DMS 273 (cell line): ENCODE measurements around the gene MTA3.

Experiments
- DNase-seq: peaks from one replicate; lab custom pipeline; 2025; ENCODE audit not compliant: unreplicated experiment; lab: John Stamatoyannopoulos, UW

The MTA3 gene

DNA sequence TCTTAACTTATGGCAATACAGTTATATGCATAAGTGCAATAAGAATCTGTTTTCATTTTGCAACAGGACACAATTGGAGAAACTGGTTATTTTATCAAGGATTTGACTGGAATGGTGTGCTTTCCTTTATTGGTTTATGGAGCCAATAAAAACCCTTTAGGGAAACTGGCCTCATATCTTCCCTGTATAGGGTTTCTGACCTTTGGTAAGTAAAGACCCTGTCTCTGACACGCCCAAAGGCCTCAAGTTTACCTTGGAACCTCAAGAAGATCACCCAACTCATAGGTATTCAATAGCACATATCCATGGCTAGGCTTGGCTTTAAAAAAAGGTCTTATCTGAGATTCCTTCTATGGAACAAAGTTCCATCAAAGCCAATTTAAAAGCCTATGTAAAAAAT is 212.7 kb downstream of the MTA3 start:
- no peak for DNase-seq

- no peak for DNase-seq
These were observed 215.1 kb downstream of the MTA3 start for GRCh38 chr2:42783511-42783910.

DNA sequence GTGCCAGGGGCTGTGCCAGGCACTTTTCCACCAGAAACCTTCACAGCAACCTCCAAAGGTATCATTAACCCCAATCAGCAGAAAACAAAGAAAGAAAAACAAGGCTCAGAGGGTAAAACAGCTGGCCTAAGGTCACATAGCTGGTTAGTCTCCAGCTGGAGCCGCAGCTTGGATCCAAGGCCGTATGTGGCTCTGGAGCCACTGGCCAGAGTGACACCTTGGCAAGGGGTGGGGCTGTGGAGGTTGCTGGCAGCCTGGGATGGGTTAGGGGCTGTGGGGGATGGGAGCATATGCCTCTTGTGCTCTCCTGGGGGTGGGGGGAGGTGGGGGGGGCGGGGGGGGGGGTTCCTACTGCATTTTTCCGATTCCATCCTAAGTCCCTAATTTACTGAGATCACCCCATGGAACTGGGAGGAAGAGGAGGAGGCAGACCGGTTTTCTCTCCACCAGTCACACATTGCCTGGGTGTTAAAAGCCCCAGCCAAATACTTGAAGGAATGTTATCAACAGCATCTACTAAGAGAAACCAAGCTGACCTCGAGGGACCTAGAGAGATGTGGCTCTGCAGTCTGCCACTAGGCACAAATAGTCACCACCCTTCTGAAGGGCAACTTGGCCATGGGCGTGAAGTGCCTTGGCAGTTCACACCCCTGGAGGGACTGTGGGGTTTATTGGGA is 215.9 kb downstream of the MTA3 start:
- DNase-seq, result no peak

DNA sequence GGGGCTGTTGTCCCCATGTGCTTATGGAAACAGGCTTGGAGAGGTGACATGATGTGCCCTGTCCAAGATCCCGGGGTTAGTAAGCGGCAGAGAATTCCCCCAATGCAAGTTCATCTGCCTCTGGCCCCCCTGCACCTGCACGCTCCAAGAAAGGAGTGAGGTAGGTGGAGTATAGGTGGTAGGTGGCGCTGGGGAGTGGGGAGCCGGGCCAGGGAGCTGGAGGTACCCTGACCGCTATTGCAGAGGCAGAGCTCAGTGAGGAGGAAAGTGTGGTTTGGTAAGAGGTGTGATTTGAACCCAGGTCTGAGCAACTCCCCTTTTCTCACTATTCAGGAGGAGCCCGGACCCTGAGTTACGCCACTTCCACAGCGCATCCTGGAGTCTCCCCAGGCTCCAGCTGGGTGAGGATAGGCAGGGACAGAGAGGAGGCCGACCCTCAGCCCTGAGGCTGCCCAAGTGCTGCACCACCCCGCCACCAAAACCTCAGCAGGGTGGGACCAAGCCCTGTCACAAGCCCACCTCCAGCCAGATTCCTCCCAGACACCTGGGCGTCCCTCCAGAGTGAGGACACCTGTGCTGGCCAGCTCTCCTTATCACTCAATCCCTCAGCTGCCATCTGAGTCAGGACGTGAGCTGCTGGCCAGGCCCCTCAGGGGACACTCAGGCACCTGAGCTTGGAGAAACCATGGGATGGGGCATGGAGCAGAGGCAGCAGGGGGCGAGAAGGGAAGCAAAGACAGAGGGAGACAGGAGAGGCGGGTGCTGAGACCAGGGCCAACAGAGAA is 218.3 kb downstream of the MTA3 start:
- no peak for DNase-seq

DNA sequence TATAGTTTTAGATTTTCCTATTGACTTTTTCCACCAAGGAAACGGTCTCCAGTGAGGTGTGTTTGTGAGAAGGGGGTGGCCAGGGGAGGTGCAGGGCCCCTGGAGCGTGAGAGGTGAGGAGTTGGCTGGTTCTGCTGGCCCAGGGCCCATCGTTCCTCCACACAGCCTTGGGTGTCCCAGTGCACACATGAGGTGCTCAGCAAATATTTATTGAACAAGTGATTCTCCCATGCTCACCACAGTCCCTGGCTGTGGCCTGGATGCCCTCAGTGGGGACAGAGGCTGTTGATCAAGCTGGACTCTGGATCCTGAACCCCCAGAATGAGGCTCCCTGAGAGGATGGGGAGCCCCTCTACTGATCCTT is 219.0 kb downstream of the MTA3 start:
- DNase-seq, result no peak

GRCh38 chr2:42787788-42788477 is 219.5 kb downstream of the MTA3 start:
- no peak for DNase-seq

GRCh38 chr2:42788478-42788793 is 220.0 kb downstream of the MTA3 start:
- DNase-seq, result no peak

DNA sequence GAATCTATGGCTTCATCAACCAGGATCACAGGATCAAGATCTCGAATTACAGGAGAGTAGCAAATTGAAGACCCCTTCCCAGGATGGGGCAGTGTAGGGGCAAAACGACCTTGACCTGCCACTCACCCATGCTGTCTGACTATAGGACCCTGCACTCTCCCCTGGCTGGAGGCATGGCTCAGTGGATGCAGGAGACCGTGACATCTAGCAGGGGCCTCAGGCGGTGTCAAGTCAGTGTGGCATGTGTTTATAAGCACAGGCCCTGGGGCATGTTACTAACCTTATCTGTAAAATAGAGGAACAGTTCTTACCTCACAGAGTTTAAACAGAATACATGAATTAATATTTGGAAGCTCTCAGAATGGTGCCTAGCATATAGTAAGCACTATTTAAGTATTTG is 220.4 kb downstream of the MTA3 start:
- no peak for DNase-seq

DNA sequence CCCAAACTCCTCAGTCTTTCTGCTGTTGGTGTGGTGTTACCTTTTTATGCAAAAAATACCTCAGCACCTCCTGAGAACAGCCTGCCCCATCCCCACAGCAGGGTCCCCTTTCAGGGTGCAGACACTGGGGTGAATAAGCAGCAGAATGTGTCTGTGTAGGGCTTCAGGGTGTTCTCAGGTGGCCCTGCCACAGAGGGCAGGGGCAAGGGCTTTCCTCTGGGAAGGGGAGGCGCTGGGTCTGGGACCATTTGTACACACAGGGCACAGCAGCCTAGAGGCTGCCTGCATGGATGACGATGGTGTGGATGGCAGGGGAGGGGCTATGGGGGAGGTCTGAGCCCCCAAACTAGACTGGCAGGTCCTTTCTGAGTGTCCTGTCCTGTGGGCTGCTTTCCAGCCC is 221.3 kb downstream of the MTA3 start:
- no peak for DNase-seq

- no peak for DNase-seq
These were observed 223.2 kb downstream of the MTA3 start for GRCh38 chr2:42791606-42792005.

DNA sequence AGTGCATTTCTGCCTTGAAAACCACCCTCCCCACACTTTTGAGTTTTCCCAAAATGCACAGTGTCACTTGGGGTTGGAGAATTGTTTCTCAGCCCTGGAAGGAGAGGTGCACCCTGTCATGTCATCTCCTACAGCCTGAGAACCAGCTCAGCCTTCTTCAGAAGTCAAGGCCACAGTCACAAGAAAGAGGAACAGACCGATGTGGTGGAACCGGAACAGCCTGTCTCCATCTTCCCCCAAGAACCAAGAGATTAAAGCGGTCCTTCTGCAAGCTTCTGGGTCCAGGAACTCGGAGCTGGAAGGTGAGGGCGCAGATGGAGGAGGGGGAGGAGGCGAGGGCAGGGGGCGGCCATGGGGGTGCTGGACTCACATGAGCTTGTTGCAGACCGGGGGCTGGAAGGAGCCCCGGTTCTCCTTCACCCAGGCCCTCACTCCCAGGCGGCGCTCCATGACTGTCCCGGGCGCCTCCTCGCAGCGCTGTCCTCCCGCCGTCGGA is 223.7 kb downstream of the MTA3 start:
- DNase-seq, result no peak

- peak; percentile 36 for DNase-seq
These were observed 224.3 kb downstream of the MTA3 start, which contains the start of gene HAAO for GRCh38 chr2:42792583-42793333. HAAO (minus strand) TSS chr2:42792583; CDS start chr2:42792536, 47 bp downstream.

DNA sequence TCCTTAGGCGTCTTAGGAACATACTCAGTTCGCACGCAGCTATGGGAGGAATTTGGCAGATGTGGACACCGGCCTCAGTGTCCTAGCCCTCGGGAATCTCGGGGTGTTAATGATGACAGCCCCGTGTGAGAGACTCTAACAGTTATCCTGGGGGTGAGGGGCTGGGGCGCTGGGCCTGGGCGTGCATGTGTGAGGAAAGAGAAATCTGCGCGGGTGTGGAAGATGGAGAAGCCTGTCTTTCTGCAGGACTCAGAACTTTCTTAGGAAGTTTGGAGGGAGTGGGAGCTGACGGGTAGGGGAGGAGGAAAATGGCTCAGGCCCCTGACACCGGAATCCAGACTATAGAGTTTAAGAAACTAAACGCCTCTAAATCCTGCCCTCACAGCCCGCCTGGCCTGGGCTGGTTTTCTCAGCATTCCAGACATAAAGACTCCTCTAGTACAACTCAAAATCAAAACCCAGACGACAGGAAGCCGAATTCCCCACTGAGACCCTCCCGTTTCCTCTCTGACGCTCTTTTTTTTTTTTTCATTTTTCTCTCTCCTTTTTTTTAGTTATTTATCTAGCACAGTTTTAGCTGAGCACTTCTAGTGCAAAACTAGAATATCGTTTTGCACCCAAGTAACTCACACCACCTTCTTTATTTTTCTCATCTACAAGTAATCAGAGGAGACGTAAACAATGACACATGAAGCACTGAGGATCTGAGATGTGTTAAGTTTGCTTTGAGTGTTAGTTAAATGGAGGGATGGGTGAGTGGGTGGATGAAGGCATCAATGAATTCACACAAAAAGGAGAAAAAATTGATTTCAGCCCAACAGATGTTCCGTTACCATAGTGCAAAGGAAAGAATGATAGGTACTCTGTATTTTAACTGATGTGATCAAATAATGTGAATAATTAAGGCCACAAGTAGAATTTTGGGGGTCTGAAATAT is 225.2 kb downstream of the MTA3 start:
- DNase-seq, result no peak

DNA sequence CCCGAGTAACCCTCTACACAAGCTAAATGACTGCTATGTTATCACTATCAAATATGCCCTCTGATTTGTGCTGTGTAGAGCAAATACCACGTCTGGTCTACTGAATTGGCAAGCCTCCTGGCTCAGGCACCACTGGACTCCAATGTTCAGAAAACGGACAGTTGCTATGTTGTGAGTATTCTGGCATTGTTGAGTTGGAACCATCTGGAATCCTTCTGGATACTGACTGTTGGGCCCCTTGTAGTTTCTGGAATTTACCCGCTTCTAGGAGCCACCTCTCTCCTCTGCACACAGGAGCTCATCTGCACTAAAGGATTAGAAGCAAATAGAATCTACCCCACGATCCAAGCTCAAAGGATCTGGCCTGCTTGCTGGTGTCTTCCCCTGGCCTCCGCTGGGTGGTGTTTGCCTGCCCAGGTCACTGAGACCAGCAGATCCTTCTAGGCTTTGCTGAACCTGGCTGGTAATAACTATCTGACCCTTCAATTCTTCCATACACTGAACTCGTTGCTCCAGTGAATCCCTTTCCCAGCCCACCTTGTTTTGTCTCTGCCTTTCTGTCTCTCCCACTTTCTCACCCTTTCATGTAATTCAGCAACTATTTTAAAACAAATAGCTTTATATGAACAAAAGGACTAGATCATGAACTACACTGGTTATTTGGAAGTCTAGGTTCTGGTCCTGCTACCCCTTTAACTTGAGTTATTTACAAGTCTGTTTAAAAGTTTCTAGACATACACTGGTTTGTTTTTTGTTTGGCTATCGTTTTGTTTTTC is 226.0 kb downstream of the MTA3 start:
- no peak for DNase-seq

DNA sequence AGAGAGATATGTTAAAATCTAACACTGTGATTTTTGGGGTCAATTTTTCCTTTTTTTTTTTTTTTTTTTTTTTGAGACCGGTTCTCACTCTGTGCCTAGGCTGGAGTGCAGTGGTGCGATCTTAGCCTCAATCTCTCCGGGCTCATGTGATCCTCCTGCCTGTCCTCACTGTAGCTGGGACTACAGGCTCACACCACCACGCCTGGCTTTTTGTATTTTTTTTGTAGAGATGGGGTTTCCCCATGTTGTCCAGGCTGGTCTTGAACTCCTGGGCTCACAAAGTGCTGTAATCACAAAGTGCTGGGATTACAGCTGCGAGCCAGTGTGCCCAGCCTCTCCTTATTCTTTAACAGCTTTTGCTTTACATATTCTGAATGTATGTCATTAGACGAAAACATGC is 226.8 kb downstream of the MTA3 start:
- DNase-seq, result no peak

GRCh38 chr2:42795841-42796301 is 227.4 kb downstream of the MTA3 start:
- DNase-seq, result peak; percentile 76

DNA sequence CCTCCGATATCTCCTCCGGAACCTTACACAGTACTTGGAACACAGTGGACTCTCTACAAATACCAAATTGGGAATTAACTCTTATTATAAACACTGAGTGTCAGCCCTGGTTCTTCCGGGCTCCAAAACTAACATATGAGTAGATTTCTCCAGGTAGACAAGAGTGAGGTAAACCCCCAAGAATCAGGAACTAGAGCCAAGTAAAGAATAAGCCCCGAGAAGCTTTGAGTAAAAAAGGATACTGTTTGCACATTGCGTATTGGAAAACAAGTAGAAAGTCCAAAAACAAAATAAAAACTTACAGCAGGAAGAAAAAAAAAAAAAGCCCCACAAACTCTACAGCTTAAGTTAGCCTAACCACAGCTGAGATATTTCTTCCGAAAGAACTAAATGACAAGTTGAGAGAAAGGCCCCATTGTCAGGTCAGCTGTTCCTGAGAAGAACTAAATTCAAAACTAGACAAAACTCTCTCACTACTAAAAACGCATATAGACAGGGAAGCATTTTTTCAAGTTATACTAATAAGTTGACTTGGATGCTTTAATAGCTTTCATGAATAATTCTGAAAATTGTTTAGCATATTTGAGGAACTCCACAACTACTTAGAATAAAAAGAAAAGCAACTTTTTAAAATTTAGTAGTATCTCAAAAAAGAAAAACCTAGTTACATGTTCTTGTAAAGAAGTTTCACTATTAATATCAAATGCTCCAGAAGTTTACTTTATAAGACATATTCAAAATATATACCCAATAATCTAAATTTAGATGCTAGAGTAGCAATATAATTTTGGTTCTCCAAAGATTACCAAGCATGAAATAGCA is 228.2 kb downstream of the MTA3 start:
- no peak for DNase-seq

GRCh38 chr2:42797281-42797680 is 228.8 kb downstream of the MTA3 start:
- DNase-seq, result no peak

- no peak for DNase-seq
These were observed 231.4 kb downstream of the MTA3 start for GRCh38 chr2:42799881-42800280.
